ENCODE data around the gene PSMA7. TPM values are rescaled to one million over a fixed set of nuclear protein-coding genes. Genes with fewer than 3 reads are reported as not detected.

Gene PSMA7
- total RNA-seq, 1 experiment from 2014 or later: 332 TPM

DNA sequence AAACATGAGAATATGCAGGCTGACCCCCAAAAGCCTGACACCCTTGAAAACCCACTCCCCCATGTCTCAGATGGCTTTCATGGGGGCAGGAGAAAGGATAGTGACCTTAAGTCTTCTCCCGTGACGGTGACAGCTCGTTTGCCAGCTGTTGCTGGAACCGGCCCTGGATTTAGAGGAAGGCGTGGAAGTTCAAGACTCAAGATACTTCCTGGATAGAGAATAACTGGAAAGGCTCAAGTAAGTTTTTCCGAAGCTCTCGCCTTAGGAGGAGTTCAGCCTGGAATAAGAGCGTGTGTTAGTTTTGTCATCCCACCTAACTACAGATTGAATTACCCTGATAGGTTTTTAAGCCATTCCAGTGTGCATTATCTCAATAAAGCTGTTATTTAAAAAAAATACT lies 28.1 kb upstream of the PSMA7 start:
- no peak overlapping the region for H2BK5ac ChIP-seq (ENCODE audit: insufficient read length, low read length)
- H3K4me1 ChIP-seq (ENCODE audit: insufficient read depth, low read length): no peaks in the 10 kb centered on the region
- H3K27ac Mint-ChIP-seq: peak overlapping the region in 2 of 3 experiments; percentile 24 to 26; a peak in 3 of 7 replicates
- no peaks in the 10 kb centered on the region; the same call in 1 of the 2 replicates for H3K27me3 Mint-ChIP-seq (ENCODE audit: low read depth)
- H3K23me2 ChIP-seq (ENCODE audit: insufficient read length, low read depth, low read length, poor library complexity, severe bottlenecking): no peaks in the 10 kb centered on the region
- no peak overlapping the region for H2AFZ ChIP-seq (ENCODE audit: low read length)
- no peak for TF ChIP-seq CTCF (conservative IDR thresholded peaks at IDR 0.05)
- H2AK5ac ChIP-seq (ENCODE audit: insufficient read length, low read length): no peak overlapping the region
- no peak overlapping the region for H4K91ac ChIP-seq (ENCODE audit: insufficient read length, low read depth, low read length)
- H3K23ac ChIP-seq (ENCODE audit: insufficient read length, low read depth, low read length): no peak overlapping the region
- no peaks in the 10 kb centered on the region for H3K9me3 ChIP-seq (ENCODE audit: control insufficient read depth, low read depth, low read length)
- no CpG with 5 or more reads among the region's 8 CpGs for WGBS (ENCODE audit: extremely low coverage, insufficient read length, low lambda C conversion rate)
- no peak overlapping the region for H3K4me3 Mint-ChIP-seq
- H3K9ac ChIP-seq (ENCODE audit: extremely low read depth, insufficient read length, low read length): no peak overlapping the region
- no peak overlapping the region for H2BK12ac ChIP-seq (ENCODE audit: insufficient read length, low read depth, low read length)
- no peak for DNase-seq
- no peak overlapping the region for H4K8ac ChIP-seq (replicated peaks; ENCODE audit: insufficient read length, low read depth, low read length)
- no peak overlapping the region for H3K18ac ChIP-seq (ENCODE audit: insufficient read length, low read depth, low read length)
- H3K56ac ChIP-seq (ENCODE audit: insufficient read length, low read depth, low read length): no peak overlapping the region
- H3T11ph ChIP-seq (ENCODE audit: low read length): no peak overlapping the region
- H3K27me3 ChIP-seq (ENCODE audit: insufficient read depth, low read length): no peaks in the 10 kb centered on the region
- H3K4me2 ChIP-seq (ENCODE audit: insufficient read depth, insufficient read length, low read length): no peak overlapping the region
- peaks cover 11 to 44% (median 36%) of the 10 kb centered on the region in 3 experiments for H3K36me3 Mint-ChIP-seq (ENCODE audit: insufficient read depth in 1 of 3, low read depth in 3 of 3)
- no peaks in the 10 kb centered on the region for H3K79me2 ChIP-seq (ENCODE audit: insufficient read depth, low read length)
- H3K9me3 Mint-ChIP-seq: no peaks in the 10 kb centered on the region
- no peak overlapping the region for H3K14ac ChIP-seq (ENCODE audit: insufficient read depth, low read length)
- H4K20me1 ChIP-seq (ENCODE audit: control insufficient read depth, insufficient read depth, insufficient read length): no peaks in the 10 kb centered on the region
- H3K4me1 Mint-ChIP-seq: no peaks in the 10 kb centered on the region
- H3K79me1 ChIP-seq (ENCODE audit: insufficient read depth, low read depth, low read length, poor library complexity, severe bottlenecking): no peaks in the 10 kb centered on the region
- no peak overlapping the region for H2BK20ac ChIP-seq (ENCODE audit: low read depth, low read length, poor library complexity, severe bottlenecking)
- no peak overlapping the region for H3K27ac ChIP-seq (ENCODE audit: insufficient read length, low read depth, low read length)
- H2BK15ac ChIP-seq (ENCODE audit: low read depth, low read length): no peak overlapping the region
- no peak overlapping the region for H3K4ac ChIP-seq (ENCODE audit: low read depth, low read length)
- H4K5ac ChIP-seq (ENCODE audit: insufficient read length, low read depth, low read length): no peak overlapping the region
- H2BK120ac ChIP-seq (ENCODE audit: low read depth, low read length, poor library complexity, severe bottlenecking): no peak overlapping the region
